ENCODE measurements around the gene BRPF1. TPM values are rescaled to one million over a fixed set of nuclear protein-coding genes. Genes with fewer than 3 reads are reported as not detected.
A peak's percentile ranks its signal among the peaks of the same experiment; 100 is the strongest.

The BRPF1 gene
- total RNA-seq, 2 donors from 2014 or later, result 16.4 to 21.0 TPM

DNA sequence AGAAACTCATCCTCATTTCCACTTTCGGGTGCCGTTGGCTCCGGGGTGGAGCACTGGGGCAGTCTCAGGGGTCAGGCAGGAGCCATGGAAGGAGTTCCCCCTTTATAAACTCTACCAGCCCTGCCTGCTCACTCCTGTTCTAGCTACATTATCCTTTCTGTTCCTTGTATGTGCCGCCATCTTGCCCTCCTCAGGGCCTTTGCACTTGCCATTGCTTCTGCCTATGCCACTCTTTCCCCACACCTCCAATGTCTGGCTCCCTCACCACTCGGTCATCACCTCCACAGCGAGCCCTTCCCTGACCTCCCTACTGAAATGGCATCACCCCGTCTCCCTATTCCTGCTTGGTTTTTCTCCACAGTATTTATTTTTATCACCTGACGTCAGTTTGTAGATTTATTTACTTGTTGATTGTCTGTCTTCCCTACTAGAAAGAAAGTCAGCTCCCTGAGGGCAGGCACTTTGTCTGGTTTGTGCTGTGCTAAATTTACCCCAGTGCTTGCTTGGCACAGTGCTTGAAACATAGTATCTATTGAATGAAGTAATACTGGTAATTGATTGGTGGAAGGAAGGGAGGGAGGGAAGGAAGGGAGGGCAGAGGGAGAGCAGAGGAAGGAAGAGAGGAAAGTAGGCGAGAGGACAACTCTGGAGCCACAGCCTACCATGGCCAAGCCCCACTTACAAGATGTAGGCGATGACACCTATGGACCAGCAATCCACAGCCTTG lies 29.4 kb downstream of the BRPF1 start:
- no peaks in the 10 kb centered on the region for H3K27me3 ChIP-seq (replicated peaks; ENCODE audit: insufficient read depth)
- H3K27ac ChIP-seq, result no peak overlapping the region
- no peak for DNase-seq (ENCODE audit: low spot score)
- TF ChIP-seq, protein P1, sequence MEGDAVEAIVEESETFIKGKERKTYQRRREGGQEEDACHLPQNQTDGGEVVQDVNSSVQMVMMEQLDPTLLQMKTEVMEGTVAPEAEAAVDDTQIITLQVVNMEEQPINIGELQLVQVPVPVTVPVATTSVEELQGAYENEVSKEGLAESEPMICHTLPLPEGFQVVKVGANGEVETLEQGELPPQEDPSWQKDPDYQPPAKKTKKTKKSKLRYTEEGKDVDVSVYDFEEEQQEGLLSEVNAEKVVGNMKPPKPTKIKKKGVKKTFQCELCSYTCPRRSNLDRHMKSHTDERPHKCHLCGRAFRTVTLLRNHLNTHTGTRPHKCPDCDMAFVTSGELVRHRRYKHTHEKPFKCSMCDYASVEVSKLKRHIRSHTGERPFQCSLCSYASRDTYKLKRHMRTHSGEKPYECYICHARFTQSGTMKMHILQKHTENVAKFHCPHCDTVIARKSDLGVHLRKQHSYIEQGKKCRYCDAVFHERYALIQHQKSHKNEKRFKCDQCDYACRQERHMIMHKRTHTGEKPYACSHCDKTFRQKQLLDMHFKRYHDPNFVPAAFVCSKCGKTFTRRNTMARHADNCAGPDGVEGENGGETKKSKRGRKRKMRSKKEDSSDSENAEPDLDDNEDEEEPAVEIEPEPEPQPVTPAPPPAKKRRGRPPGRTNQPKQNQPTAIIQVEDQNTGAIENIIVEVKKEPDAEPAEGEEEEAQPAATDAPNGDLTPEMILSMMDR (IDR thresholded peaks at IDR 0.05), result no peak
- H3K4me1 ChIP-seq (ENCODE audit: control insufficient read depth in 1 of 2, low read depth in 2 of 2), result no peaks in the 10 kb centered on the region
- peaks cover 39% of the 10 kb centered on the region for H3K36me3 ChIP-seq
- ATAC-seq (ENCODE audit: insufficient number of reproducible peaks, low FRiP score, low read depth), result no peak
- H3K4me3 ChIP-seq, result no peak overlapping the region
- no peaks in the 10 kb centered on the region for H3K9me3 ChIP-seq

DNA sequence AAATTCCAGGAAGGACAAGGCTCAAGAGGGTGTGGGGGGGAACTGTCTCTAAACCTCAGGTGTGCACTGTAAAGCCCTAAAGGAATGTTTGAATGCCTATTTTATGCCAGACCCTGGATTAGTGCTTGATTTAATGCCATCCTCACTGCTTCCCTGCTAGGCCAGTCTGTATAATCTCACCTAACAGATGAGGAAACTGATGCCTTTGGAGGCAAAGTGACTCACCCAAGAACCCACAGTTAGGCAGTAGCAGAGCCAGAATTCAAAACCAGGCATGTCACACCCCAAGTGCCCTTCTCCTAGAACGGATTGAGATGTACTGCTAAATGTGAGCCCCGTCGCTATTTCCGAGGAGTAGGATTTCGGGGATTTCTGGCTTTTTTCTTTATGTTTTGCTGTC lies 30.4 kb downstream of the BRPF1 start:
- Histone ChIP-seq H3K27me3 (replicated peaks; ENCODE audit: insufficient read depth) (no peaks in the 10 kb centered on the region), H3K4me3 (no peak overlapping the region), H3K27ac (no peak overlapping the region), H3K9me3 (no peaks in the 10 kb centered on the region), H3K36me3 (peaks cover 31% of the 10 kb centered on the region), H3K4me1 (ENCODE audit: control insufficient read depth in 1 of 2, low read depth in 2 of 2) (peaks cover under 1 to 1% of the 10 kb centered on the region in 2 donors)
- TF ChIP-seq, protein P1 (IDR thresholded peaks at IDR 0.05), result no peak
- DNase-seq (ENCODE audit: low spot score) (no peak), ATAC-seq (ENCODE audit: insufficient number of reproducible peaks, low FRiP score, low read depth) (no peak)

DNA sequence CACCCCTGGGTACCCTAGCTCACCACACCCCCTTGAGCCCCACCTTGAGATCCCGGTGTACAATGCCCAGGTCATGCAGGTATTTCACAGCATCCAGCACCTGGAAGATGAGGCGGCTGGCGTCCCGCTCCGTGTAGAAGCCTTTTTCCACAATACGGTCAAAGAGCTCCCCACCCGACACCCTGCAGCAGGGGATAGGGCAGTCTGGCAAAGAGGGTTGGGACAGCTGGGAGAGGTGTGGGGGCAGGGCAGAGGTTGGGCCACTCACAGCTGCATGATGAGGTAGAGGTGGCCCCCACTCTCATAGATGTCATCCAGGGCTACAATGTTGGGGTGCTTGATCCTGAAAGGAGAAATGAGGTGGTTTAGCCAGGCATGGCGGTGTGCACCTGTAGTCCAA lies 31.3 kb downstream of the BRPF1 start:
- TF ChIP-seq, protein P1 (IDR thresholded peaks at IDR 0.05), result no peak
- no peak for ATAC-seq (ENCODE audit: insufficient number of reproducible peaks, low FRiP score, low read depth)
- no peak overlapping the region for H3K27ac ChIP-seq
- H3K36me3 ChIP-seq, result peaks cover 23% of the 10 kb centered on the region
- no peak overlapping the region for H3K4me3 ChIP-seq
- H3K27me3 ChIP-seq (replicated peaks; ENCODE audit: insufficient read depth), result no peaks in the 10 kb centered on the region
- no peaks in the 10 kb centered on the region for H3K9me3 ChIP-seq
- no peak for DNase-seq (ENCODE audit: low spot score)
- H3K4me1 ChIP-seq (ENCODE audit: control insufficient read depth in 1 of 2, low read depth in 2 of 2), result peaks cover 10% of the 10 kb centered on the region in 2 donors

DNA sequence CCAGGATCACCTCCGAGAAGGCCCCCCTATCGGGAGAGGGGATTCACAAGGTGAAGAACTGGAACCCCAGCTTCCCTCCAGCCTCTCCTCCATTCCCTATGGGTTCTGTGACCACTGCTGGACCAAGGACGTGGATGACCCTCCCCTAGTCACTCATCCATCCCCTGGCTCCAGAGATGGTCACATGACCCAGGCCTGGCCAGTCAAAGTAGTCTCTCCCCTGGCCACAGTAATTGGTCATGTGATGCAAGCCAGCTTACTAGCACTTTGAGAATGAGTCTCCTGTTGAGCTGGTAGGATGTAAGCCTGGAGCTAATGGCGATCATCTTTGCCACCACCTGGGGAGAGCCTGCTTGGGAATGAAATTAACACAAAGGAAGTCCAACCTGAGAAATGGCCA lies 34.3 kb downstream of the BRPF1 start:
- no peak overlapping the region for H3K4me3 ChIP-seq
- H3K36me3 ChIP-seq, result peaks cover 10% of the 10 kb centered on the region
- H3K4me1 ChIP-seq (ENCODE audit: control insufficient read depth in 1 of 2, low read depth in 2 of 2), result peaks cover 31 to 34% of the 10 kb centered on the region in 2 donors
- H3K9me3 ChIP-seq, result no peaks in the 10 kb centered on the region
- H3K27me3 ChIP-seq (replicated peaks; ENCODE audit: insufficient read depth), result no peaks in the 10 kb centered on the region
- no peak for ATAC-seq (ENCODE audit: insufficient number of reproducible peaks, low FRiP score, low read depth)
- DNase-seq (ENCODE audit: low spot score), result no peak
- H3K27ac ChIP-seq, result no peak overlapping the region
- TF ChIP-seq, protein P1 (IDR thresholded peaks at IDR 0.05), result no peak

DNA sequence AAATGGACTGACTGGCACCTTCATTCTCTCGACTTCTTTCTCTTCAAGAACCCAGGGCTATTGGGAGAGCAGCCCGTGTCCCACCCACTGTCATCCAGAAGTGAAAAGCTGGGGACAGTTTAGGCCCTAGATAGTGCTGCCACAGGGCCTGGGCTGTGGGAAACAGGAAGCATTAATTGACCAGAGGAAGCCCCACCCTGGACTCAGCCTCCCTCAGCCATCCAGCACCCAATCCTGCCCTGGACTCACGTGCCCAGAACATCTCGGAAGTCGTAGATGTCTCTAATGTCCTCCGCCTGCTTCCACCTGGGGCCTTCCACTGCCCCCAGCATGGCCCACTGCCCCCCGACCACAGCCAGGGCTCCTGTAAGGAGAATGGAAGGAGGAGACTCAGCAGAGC lies 35.9 kb downstream of the BRPF1 start:
- no peak for DNase-seq (ENCODE audit: low spot score)
- peak overlapping the region; percentile 30 to 31 for H3K27ac ChIP-seq
- peaks cover 32 to 37% of the 10 kb centered on the region in 2 donors for H3K4me1 ChIP-seq (ENCODE audit: control insufficient read depth in 1 of 2, low read depth in 2 of 2)

More for the DNA sequence above, 35.9 kb downstream of the BRPF1 start:
- Histone ChIP-seq H3K4me3 (no peak overlapping the region), H3K27me3 (replicated peaks; ENCODE audit: insufficient read depth) (no peaks in the 10 kb centered on the region), H3K36me3 (peaks cover 6% of the 10 kb centered on the region), H3K9me3 (no peaks in the 10 kb centered on the region)
- TF ChIP-seq, protein P1 (IDR thresholded peaks at IDR 0.05), result no peak
- ATAC-seq (ENCODE audit: insufficient number of reproducible peaks, low FRiP score, low read depth), result no peak

All from thoracic aorta (tissue), 2 donors.